Brain microvascular endothelial cell (primary cell): ENCODE measurements around the gene KRT15.

Experiments used
- DNase-seq: peaks from one replicate; pipeline ENCODE4 v3.0.0-alpha.2; 2020
- H3K27ac ChIP-seq: fragments of 250-450 bp; sonication (Bioruptor Pico); 2 replicates; pipeline ENCODE4 v1.5.1; 2020; ENCODE audit warnings: mild to moderate bottlenecking, moderate library complexity
- H3K27me3 ChIP-seq: fragments of 250-450 bp; sonication (Bioruptor Pico); replicated peaks from 2 replicates; pipeline ENCODE4 v1.5.1; 2020; ENCODE audit warnings: mild to moderate bottlenecking
- H3K36me3 ChIP-seq: fragments of 250-450 bp; sonication (Bioruptor Pico); replicated peaks from 2 replicates; pipeline ENCODE4 v1.5.1; 2020; ENCODE audit warnings: mild to moderate bottlenecking
- H3K4me3 ChIP-seq: 2 replicates; pipeline ENCODE4 v1.5.1; 2011; ENCODE audit warnings: low read depth, mild to moderate bottlenecking, control low read depth, low read length, moderate library complexity
- CTCF ChIP-seq: IDR thresholded peaks from 2 replicates; pipeline ENCODE4 v1.5.1; 2011; ENCODE audit warnings: low read depth, mild to moderate bottlenecking, moderate library complexity, low read length, control low read depth, inconsistent platforms; ENCODE audit errors: missing control alignments
- in situ Hi-C: cut with HindIII; loops from 2 replicates; pipeline ENCODE4 v1.10.0; 2017; ENCODE audit warnings: low sequenced_read_pairs, low pct_ligation_motif_present

Gene KRT15

GRCh38 chr17:41534899-41535546 lies 16.3 kb upstream of the KRT15 start:
- TF ChIP-seq CTCF = no peak
- H3K27me3 ChIP-seq = no peaks in the 10 kb centered on the region
- H3K27ac ChIP-seq = no peak overlapping the region
- no peak for DNase-seq
- in situ Hi-C loops = no loop called here
- H3K4me3 ChIP-seq = no peak overlapping the region
- H3K36me3 ChIP-seq = no peaks in the 10 kb centered on the region

- TF ChIP-seq CTCF = no peak
- Histone ChIP-seq H3K27ac (no peak overlapping the region), H3K4me3 (no peak overlapping the region), H3K36me3 (no peaks in the 10 kb centered on the region), H3K27me3 (no peaks in the 10 kb centered on the region)
- in situ Hi-C loops = no loop called here
- DNase-seq = no peak
Observed at GRCh38 chr17:41533613-41534012, 14.9 kb upstream of the KRT15 start.

GRCh38 chr17:41532947-41533570 lies 14.4 kb upstream of the KRT15 start:
- in situ Hi-C loops = no loop called here
- H3K4me3 ChIP-seq = no peak overlapping the region
- H3K36me3 ChIP-seq = no peaks in the 10 kb centered on the region
- H3K27ac ChIP-seq = no peak overlapping the region
- no peak for DNase-seq
- H3K27me3 ChIP-seq = no peaks in the 10 kb centered on the region
- TF ChIP-seq CTCF = no peak

- H3K27me3 ChIP-seq = no peaks in the 10 kb centered on the region
- H3K36me3 ChIP-seq = no peaks in the 10 kb centered on the region
- no peak for TF ChIP-seq CTCF
- in situ Hi-C loops = no loop called here
- DNase-seq = no peak
- H3K4me3 ChIP-seq = no peak overlapping the region
- H3K27ac ChIP-seq = no peak overlapping the region
Observed at GRCh38 chr17:41531993-41532392, 13.3 kb upstream of the KRT15 start.

GRCh38 chr17:41530062-41531048 lies 11.7 kb upstream of the KRT15 start:
- Histone ChIP-seq H3K27me3 (no peaks in the 10 kb centered on the region), H3K4me3 (no peak overlapping the region), H3K27ac (peak overlapping the region; percentile 47), H3K36me3 (no peaks in the 10 kb centered on the region)
- TF ChIP-seq CTCF = no peak
- peak; percentile 96 for DNase-seq
- in situ Hi-C loops = no loop called here
